Karpas-422 (cell line): ENCODE results near the gene CD14. TPM values are rescaled to one million over a fixed set of nuclear protein-coding genes. Genes with fewer than 3 reads are reported as not detected.
"Not testable (repeated sequence)": the region's sequence is repeated elsewhere in the genome, so short reads cannot be mapped to it uniquely, and the experiment has no call there.

Experiments used
- DNase-seq: peaks from one replicate; pipeline ENCODE4 v3.0.0-alpha.2; 2015
- H2AFZ ChIP-seq: fragments of 200-600 bp; sonication (generic); 2 replicates; pipeline ENCODE4 v1.6.1; 2014; ENCODE audit warnings: antibody characterized with exemption, low read length, mixed read lengths
- H3K27ac ChIP-seq: fragments of 200-600 bp; sonication (generic); 2 replicates; pipeline ENCODE4 v1.5.1; 2014; ENCODE audit warnings: mild to moderate bottlenecking, low read length, moderate library complexity
- H3K27me3 ChIP-seq: fragments of 200-600 bp; sonication (generic); 2 replicates; pipeline ENCODE4 v1.6.1; 2014; ENCODE audit warnings: low read length, mixed read lengths
- H3K36me3 ChIP-seq: fragments of 200-600 bp; sonication (generic); 2 replicates; pipeline ENCODE4 v1.6.1; 2014; ENCODE audit warnings: low read length, mixed read lengths; ENCODE audit not compliant: insufficient read depth
- H3K4me1 ChIP-seq: fragments of 200-600 bp; sonication (generic); 2 replicates; pipeline ENCODE4 v1.6.1; 2014; ENCODE audit warnings: mild to moderate bottlenecking, low read length, mixed read lengths
- H3K4me2 ChIP-seq: fragments of 200-600 bp; sonication (generic); 2 replicates; pipeline ENCODE4 v1.6.1; 2014; ENCODE audit warnings: low read length, low read depth, mild to moderate bottlenecking; ENCODE audit not compliant: poor library complexity, severe bottlenecking
- H3K4me3 ChIP-seq: fragments of 200-600 bp; sonication (generic); 2 replicates; pipeline ENCODE4 v1.5.1; 2014; ENCODE audit warnings: mild to moderate bottlenecking, antibody characterized with exemption, low read length, mixed read lengths
- H3K79me2 ChIP-seq: fragments of 200-600 bp; sonication (generic); 2 replicates; pipeline ENCODE4 v1.6.1; 2014; ENCODE audit warnings: mild to moderate bottlenecking, low read length, mixed read lengths
- H3K9ac ChIP-seq: fragments of 200-600 bp; sonication (generic); 2 replicates; pipeline ENCODE4 v1.6.0; 2014; ENCODE audit warnings: low read length
- H3K9me2 ChIP-seq: fragments of 200-600 bp; sonication (generic), shearing (Covaris generic); replicated peaks from 2 replicates; pipeline ENCODE4 v1.6.0; 2014; ENCODE audit warnings: mild to moderate bottlenecking, low read length, moderate library complexity; ENCODE audit not compliant: insufficient read depth
- H3K9me3 ChIP-seq: fragments of 300-700, 200-600 bp; sonication (generic); 2 replicates; pipeline ENCODE4 v1.6.1; 2014; ENCODE audit warnings: low read length, mixed read lengths
- H4K20me1 ChIP-seq: fragments of 200-600 bp; sonication (generic); 2 replicates; pipeline ENCODE4 v1.6.1; 2014; ENCODE audit warnings: mild to moderate bottlenecking, antibody characterized with exemption, low read length, low read depth; ENCODE audit not compliant: insufficient read depth
- total RNA-seq: library from RNA; depleted of rRNA; stranded (reverse); fragments of >200 nt; shearing (Covaris generic); gene quantifications from 2 replicates; pipeline ENCODE4 v1.2.3, GENCODE V29; 2014; ENCODE audit warnings: low replicate concordance

The CD14 gene
- total RNA-seq, 1 experiment from 2014 or later = not detected

GRCh38 chr5:140632366-140633020 lies 482 bp downstream of the CD14 start:
- Histone ChIP-seq H3K4me2 (no peak overlapping the region), H3K27ac (no peak overlapping the region), H3K4me3 (no peak overlapping the region), H4K20me1 (no peaks in the 10 kb centered on the region), H3K36me3 (no peaks in the 10 kb centered on the region), H3K4me1 (no peaks in the 10 kb centered on the region), H3K27me3 (no peaks in the 10 kb centered on the region), H2AFZ (no peak overlapping the region), H3K9ac (no peak overlapping the region), H3K79me2 (no peaks in the 10 kb centered on the region), H3K9me3 (peaks cover 4% of the 10 kb centered on the region; the same call in 1 of the 2 replicates), H3K9me2 (no peaks in the 10 kb centered on the region)
- no peak for DNase-seq

DNA sequence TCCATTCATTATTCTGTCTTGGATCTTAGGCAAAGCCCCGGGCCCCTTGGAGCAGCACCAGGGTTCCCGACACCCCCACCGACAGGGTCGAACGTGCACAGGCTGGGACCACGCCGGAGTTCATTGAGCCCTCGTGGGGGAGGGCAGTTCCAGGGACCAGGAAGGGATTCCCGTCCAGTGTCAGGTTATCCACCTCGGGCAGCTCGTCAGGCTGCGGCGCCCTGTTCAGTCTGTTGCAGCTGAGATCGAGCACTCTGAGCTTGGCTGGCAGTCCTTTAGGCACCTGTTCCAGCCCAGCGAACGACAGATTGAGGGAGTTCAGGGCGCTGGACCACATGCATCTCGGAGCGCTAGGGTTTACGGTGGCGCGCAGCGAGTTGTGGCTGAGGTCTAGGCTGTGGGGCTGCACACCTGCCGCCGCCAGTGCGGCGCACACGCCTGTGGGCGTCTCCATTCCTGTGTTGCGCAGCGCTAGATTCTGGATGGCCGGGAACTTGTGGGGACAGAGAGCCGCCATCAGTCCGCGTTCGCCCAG lies 1.1 kb downstream of the CD14 start:
- Histone ChIP-seq H3K9me2 (no peaks in the 10 kb centered on the region), H3K9ac (no peak overlapping the region), H4K20me1 (no peaks in the 10 kb centered on the region), H3K4me2 (no peak overlapping the region), H3K36me3 (no peaks in the 10 kb centered on the region), H3K27me3 (0 out of 2 replicates have a peak, but pooled peaks cover under 1% of the 10 kb centered on the region), H3K9me3 (peaks cover 4% of the 10 kb centered on the region; the same call in 1 of the 2 replicates), H3K4me1 (no peaks in the 10 kb centered on the region), H3K4me3 (no peak overlapping the region), H3K27ac (no peak overlapping the region), H3K79me2 (no peaks in the 10 kb centered on the region), H2AFZ (no peak overlapping the region)
- no peak for DNase-seq

DNA sequence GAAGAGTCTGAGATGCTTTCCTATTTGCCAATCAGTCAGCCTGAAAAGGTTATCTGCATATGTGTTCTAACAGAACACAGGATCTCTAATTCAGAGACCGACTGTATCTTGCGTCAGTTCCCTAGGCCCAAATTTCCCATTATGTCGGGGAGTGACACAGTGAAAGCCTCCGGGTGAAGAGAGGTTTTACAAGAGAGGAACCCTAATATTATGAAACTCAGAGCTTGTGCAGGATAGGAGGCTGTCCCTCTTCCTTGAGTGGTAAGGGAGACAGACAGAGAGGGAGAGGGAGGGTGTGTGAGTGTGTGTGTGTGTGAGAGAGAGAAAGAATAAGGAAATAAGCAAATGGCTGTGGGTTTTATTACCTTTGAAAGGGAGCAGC lies 1.9 kb downstream of the CD14 start:
- H3K9me3 ChIP-seq = peaks cover 4% of the 10 kb centered on the region; the same call in 1 of the 2 replicates
- H3K79me2 ChIP-seq = no peaks in the 10 kb centered on the region
- H3K4me1 ChIP-seq = no peaks in the 10 kb centered on the region
- DNase-seq = no peak
- no peaks in the 10 kb centered on the region for H3K9me2 ChIP-seq
- no peaks in the 10 kb centered on the region for H4K20me1 ChIP-seq
- no peaks in the 10 kb centered on the region for H3K36me3 ChIP-seq
- no peak overlapping the region for H2AFZ ChIP-seq
- H3K27ac ChIP-seq = no peak overlapping the region
- H3K4me3 ChIP-seq = no peak overlapping the region
- H3K4me2 ChIP-seq = no peak overlapping the region
- 0 out of 2 replicates have a peak, but pooled peaks cover 2% of the 10 kb centered on the region for H3K27me3 ChIP-seq
- H3K9ac ChIP-seq = no peak overlapping the region

DNA sequence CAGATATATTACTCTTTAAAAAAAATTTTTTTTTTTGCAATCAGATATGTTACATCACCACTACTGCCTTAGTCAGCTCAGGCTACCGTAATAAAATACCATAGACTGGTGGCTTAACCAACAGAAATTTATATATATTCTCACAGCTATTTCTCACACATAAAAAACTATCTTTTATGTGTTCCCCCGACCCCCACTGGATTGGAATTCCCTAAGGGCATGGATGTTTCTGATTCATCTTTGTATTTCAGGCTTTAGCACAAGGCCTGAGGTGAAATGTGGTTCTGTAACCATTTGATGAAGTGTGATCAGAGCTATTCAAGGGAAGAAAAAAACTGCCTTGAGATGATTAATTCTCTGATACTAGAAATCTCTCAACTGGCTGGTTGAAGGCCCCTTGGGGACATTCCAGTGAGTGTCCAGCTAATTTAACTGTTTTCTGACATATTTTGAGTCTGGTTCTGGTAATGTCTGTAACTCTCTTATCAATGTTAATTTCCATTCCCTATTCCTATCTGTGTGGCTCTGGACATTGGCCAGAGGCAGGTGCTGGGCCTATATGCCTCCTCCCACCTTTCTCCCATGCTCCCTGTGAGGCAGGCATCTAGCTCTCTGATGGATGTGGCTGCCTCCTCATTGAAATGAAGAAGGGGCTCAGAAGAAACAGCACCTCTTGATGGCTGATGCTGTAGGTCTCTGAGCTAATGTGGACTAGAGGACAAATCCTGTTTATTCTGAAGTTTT lies 2.5 kb downstream of the CD14 start:
- Histone ChIP-seq H3K27me3 (0 out of 2 replicates have a peak, but pooled peaks cover 2% of the 10 kb centered on the region), H3K4me2 (no peak overlapping the region), H4K20me1 (no peaks in the 10 kb centered on the region), H3K79me2 (no peaks in the 10 kb centered on the region), H3K9me3 (peaks cover 4% of the 10 kb centered on the region; the same call in 1 of the 2 replicates), H3K4me3 (no peak overlapping the region), H3K9ac (no peak overlapping the region), H3K36me3 (no peaks in the 10 kb centered on the region), H3K9me2 (no peaks in the 10 kb centered on the region), H3K27ac (no peak overlapping the region), H3K4me1 (no peaks in the 10 kb centered on the region), H2AFZ (no peak overlapping the region)
- DNase-seq = no peak

DNA sequence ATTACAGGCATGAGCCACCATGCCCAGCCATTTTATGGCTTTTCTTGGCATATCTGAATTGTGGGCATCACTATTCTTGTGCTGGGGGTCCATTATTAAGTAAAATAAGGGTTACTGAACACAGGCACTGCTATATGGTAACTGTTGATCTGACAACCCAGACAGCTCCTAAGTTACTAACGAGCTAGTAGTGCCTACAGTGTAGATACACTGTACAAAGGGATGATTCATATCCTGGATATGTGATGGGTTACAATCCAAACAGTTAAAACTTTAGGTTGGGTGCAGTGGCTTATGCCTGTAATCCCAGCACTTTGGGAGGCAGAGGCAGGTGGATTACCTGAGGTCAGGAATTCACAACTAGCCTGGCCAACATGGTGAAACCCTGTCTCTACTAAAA lies 4.3 kb downstream of the CD14 start:
- H3K9me3 ChIP-seq = peaks cover 4% of the 10 kb centered on the region; the same call in 1 of the 2 replicates
- H2AFZ ChIP-seq = no peak overlapping the region
- no peaks in the 10 kb centered on the region for H4K20me1 ChIP-seq
- H3K4me2 ChIP-seq = no peak overlapping the region
- no peak overlapping the region for H3K9ac ChIP-seq
- H3K4me1 ChIP-seq = no peaks in the 10 kb centered on the region
- H3K9me2 ChIP-seq = no peaks in the 10 kb centered on the region
- H3K79me2 ChIP-seq = no peaks in the 10 kb centered on the region
- H3K36me3 ChIP-seq = no peaks in the 10 kb centered on the region
- no peak overlapping the region for H3K4me3 ChIP-seq
- DNase-seq = no peak
- 0 out of 2 replicates have a peak, but pooled peaks cover 2% of the 10 kb centered on the region for H3K27me3 ChIP-seq
- no peak overlapping the region for H3K27ac ChIP-seq

DNA sequence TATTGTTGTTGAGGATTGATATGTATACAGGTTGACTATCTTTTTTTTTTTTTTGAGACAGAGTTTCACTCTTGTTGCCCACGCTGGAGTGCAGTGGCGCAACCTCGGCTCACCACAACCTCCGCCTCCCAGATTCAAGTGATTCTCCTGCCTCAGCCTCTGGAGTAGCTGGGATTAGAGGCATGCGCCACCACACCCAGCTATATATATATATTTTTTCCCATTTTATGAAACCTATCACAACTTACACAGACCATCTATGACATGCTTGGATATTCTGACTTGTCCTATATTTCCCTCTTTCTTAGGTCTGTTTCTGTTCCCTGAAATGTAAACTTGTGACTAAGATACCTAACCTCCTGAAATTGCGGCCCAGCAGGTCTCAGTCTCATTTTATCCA lies 5.0 kb downstream of the CD14 start:
- no peaks in the 10 kb centered on the region for H3K36me3 ChIP-seq

GRCh38 chr5:140624886-140625285 lies 8.1 kb downstream of the CD14 start:
- not testable (repeated sequence) for H2AFZ ChIP-seq, H3K27ac ChIP-seq, H3K9ac ChIP-seq

More for the DNA sequence above, 5.0 kb downstream of the CD14 start:
- Histone ChIP-seq H3K27me3 (0 out of 2 replicates have a peak, but pooled peaks cover 2% of the 10 kb centered on the region), H4K20me1 (no peaks in the 10 kb centered on the region), H3K9me3 (peaks cover 4% of the 10 kb centered on the region; the same call in 1 of the 2 replicates), H3K9me2 (no peaks in the 10 kb centered on the region), H3K9ac (no peak overlapping the region), H3K4me2 (no peak overlapping the region), H3K27ac (no peak overlapping the region), H3K79me2 (no peaks in the 10 kb centered on the region), H3K4me1 (no peaks in the 10 kb centered on the region), H2AFZ (no peak overlapping the region), H3K4me3 (no peak overlapping the region)
- no peak for DNase-seq

DNA sequence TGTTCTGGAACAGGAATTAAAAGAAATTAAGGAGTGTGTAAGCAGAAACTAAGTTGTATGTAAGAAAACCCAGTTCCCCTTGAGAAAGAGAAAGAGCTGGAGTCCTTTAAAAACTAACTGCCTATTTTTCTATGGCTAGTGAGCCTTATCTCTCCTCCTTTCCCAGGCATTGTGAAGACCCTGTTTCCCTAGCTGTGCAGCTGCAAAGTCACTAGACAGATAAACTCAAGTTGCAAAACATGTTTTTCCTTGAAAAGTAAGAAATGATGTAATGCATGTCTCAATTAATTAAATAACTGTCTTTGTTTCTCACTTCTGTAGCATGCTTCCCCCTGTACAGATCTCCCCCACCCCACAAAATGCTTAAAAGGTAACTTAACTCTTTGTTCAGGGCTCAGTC lies 9.9 kb downstream of the CD14 start:
- H3K79me2 ChIP-seq, H4K20me1 ChIP-seq, H3K4me3 ChIP-seq, H3K9me2 ChIP-seq, H3K9me3 ChIP-seq, DNase-seq, H3K27me3 ChIP-seq, H3K9ac ChIP-seq, H3K36me3 ChIP-seq, H3K4me2 ChIP-seq, H2AFZ ChIP-seq, H3K27ac ChIP-seq, H3K4me1 ChIP-seq: not testable (repeated sequence)

More at GRCh38 chr5:140624886-140625285, 8.1 kb downstream of the CD14 start:
- not testable (repeated sequence) for H4K20me1 ChIP-seq, DNase-seq, H3K9me3 ChIP-seq, H3K4me3 ChIP-seq, H3K4me1 ChIP-seq, H3K4me2 ChIP-seq, H3K9me2 ChIP-seq, H3K36me3 ChIP-seq, H3K79me2 ChIP-seq, H3K27me3 ChIP-seq
